ENCODE measurements around the gene TYR.
"Not testable (repeated sequence)": the region's sequence is repeated elsewhere in the genome, so short reads cannot be mapped to it uniquely, and the experiment has no call there.

TYR gene

DNA sequence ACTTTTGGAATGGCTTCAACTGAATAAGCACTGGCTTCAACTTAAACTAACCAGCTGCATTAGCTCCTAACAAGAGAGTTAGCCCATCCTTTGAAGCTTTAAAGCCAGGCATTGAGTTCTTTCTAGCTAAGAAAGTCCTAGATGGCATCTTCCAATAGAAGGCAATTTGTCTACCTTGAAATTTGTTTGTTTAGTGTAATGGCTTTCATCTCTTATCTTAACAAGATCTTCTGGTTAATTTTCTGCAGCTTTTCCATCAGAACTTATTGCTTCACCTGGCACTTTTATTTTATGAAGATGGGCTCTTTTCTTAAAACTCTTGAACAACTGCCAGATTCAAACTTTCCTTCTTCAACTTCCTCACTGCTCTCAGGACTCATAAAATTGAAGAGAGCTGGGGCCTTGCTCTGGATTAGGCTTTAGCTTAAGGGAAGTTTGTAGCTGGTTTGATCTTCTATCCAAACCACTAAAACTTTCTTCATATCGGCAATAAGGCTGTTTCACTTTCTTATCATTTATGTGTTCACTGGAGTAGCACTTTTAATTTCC, 94.9 kb downstream of the TYR start:
- ATAC-seq = not testable (repeated sequence)

DNA sequence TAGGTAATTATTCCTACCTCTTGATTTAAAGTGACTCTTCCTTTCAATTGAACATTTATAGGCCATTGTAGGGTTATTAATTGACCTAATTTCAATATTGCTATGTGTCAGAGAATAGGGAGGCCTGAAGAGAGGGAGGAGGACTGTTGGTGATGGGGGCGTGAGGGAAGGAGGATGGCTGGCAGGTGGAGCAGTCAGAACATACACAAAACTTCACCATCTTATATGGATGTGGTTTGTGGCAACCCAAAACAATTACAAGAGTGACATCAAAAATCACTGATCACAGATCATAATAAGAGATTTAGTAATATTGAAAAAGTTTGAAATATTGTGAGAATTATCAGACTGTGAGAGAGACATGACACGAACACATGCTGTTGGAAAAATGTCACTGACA, 95.5 kb downstream of the TYR start:
- DNase-seq, ATAC-seq: not testable (repeated sequence)

More for the DNA sequence above, 94.9 kb downstream of the TYR start:
- not testable (repeated sequence) for DNase-seq

DNA sequence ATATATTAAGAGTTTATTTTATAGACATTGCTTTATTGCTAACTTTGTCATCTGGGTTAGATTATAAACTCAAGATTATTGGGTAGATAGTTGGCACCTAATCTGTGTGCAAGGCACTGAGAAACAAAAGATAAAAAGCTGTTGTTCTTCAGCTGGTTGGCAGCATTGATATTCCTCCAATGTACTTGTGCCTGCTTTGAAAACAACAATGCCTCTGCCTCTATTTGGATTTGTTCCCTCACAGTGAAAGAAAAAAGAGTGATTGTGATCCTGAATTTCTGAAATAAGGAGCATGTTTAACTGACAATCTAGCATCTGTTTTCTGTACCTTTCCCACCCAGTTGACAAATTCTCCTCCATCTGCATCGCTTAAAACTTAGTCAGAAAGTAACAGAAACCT, 98.3 kb downstream of the TYR start:
- ATAC-seq (no peak), DNase-seq (no peak)

DNA sequence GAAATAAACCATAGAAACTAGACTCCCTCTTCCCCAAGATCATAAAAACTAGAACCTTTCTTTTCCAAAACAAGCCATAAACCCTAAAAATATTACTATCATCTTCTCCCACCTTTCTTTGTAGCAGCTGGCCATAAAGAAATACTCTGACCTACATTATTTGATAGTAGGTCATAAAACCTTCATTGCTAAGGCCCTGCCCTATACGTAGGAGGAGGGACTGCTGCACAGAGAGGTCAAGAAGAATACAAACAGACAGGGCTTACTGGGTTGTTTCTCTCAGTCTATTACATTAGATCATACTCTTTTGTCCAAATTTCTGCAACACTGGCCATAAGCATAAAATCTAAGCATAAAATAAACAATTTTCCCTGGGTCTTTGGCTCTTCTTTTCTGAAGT, 101.5 kb downstream of the TYR start:
- no peak for DNase-seq

DNA sequence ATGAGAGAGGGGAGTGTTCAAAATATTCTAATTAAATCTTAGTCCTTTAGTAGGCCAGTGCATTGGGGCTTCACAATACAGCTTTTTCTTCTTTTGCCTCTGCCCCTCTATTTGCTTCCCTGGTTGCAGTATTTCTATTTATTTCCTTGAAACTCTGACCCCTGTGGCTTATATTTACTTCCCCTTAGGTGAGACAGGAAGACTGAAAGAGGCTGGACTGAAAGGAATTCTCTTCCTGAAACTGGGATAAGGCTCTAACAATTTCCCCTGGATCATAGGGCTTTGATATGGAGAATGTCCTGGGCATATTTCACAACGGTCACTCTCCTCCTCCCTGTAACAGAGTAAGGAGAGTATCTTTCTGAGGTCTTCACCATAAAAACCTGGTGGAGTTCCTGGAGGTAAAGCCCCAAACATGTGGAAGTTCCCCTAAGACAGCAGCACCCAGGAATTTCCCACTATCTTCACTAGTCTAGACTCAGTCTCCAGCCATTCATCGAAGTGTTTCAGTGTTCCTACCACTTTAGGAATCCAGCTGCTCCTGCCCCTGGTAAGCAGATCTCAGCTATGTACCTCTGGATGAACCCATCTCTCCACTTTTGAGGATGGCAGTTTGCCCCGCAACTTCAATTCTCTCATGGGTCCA, 103.5 kb downstream of the TYR start:
- DNase-seq, ATAC-seq: not testable (repeated sequence)

More for the DNA sequence above, 101.5 kb downstream of the TYR start:
- no peak for ATAC-seq

DNA sequence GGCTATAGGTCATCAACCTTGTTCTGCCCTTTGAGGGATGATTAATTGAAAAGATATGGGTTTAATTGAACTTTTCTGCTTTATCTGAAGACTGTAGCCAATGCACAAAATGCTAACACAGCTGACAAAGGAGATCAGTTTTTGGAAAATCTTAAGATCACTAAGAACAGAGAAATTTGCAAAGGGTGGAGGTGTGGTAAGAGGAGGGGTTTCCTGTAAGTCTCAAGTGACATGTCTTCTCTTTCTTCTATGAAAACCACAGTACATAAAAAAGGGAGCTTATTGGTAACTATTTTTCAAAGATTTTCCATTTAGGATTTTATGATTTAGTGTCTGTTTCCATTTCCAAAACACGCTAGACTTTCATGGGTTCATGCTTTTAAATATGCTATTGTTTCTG, 108.9 kb downstream of the TYR start:
- not testable (repeated sequence) for DNase-seq, ATAC-seq

DNA sequence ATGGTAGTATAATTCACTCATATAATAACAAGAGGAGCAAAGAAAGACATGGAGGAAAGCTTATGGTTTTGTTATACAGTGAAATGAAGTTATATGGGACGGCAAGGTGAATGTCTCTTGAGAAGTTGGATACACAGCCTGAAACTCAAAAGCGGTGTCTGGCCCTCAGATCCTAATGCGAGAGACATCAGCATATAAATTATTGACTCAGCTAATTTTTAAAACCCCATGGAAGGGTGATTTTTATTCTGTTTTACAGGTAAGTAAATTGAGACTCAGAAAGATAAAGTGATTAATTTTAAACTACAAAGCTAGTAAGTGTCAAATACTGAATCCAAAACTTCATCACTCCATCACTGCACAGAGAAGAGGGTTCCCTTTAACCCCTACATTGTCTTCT, 110.3 kb downstream of the TYR start:
- ATAC-seq, DNase-seq: not testable (repeated sequence)

DNA sequence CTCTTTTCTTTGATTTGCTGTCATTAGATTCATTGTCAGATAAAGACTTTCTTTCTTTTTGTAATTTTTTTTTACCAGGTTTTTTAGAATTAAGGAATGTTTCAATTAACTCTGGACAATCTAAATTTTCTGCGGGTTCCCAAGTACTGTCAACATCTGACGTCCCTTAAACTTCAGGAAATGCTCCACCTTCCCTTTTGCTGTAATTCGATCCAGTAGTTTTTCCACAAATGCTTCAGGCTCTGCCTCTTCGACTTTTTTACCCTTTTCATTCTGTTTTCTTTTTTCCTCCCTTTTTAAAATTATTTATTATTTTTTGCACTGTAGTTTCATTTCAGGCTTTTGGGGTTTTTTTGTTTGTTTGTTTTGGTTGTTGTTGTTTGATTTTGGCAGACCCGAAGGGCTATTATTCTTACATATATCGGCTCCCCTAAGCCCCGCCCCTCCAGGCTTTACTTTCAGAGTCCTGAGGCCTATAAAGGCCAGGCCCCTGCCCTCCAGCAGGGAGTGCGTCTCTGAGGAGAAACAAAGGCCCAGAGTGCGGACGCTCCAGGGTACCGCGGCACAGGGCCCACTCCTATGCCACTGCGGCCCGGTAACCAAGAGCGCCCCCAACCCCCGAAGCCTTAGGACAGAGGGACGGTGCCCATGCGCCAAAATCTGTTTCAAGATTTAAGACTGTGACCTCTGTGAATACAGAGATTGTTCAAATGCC, 116.4 kb downstream of the TYR start:
- no peak for ATAC-seq
- DNase-seq = no peak

DNA sequence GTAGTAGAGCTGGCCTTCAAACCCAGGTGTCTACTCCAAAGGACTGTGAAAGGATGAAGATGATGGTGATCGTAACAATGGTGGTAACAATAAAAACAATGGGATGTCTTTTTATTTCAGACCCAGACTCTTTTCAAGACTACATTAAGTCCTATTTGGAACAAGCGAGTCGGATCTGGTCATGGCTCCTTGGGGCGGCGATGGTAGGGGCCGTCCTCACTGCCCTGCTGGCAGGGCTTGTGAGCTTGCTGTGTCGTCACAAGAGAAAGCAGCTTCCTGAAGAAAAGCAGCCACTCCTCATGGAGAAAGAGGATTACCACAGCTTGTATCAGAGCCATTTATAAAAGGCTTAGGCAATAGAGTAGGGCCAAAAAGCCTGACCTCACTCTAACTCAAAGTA, 117.3 kb downstream of the TYR start:
- ATAC-seq = not testable (repeated sequence)

DNA sequence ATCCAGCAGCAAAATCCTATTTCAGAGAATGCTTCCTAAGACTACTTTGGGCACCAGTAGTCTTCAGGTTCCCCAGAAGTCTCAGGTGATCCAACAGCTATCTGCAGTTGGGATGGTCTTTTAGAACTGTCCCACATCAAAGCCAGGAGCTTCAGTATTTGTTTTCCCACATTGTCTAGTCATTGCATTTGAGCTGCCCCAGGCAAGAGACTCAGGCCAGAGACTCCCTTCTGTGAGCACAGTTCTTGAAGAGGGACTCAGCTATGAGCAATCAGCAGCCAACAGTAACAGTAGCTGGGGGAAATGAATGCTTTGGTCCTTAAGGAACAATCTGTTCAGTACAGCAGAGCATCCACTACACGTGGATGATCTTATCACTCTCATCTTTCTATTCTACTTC, 125.4 kb downstream of the TYR start:
- ATAC-seq = not testable (repeated sequence)

More for the DNA sequence above, 117.3 kb downstream of the TYR start:
- not testable (repeated sequence) for DNase-seq

DNA sequence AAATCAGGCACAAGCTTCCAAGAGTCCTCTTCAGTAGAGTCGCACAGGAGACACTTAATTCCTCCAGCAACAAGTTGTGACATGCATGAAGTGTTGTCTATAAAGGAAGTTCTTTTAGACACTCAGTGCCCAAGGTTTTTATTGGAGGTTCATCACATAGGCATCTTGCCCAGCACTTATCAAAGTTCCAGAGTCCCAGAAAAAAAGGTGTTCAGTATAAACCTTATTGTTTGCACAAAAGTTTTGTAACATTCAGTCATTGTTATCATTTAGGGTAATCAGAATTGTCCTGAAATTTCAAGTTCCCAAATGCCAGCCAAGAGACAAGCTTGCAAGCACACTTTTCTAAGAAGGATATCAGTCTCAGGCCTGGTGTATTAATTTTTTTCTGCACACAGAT, 130.6 kb downstream of the TYR start:
- not testable (repeated sequence) for DNase-seq, ATAC-seq

More for the DNA sequence above, 125.4 kb downstream of the TYR start:
- not testable (repeated sequence) for DNase-seq

DNA sequence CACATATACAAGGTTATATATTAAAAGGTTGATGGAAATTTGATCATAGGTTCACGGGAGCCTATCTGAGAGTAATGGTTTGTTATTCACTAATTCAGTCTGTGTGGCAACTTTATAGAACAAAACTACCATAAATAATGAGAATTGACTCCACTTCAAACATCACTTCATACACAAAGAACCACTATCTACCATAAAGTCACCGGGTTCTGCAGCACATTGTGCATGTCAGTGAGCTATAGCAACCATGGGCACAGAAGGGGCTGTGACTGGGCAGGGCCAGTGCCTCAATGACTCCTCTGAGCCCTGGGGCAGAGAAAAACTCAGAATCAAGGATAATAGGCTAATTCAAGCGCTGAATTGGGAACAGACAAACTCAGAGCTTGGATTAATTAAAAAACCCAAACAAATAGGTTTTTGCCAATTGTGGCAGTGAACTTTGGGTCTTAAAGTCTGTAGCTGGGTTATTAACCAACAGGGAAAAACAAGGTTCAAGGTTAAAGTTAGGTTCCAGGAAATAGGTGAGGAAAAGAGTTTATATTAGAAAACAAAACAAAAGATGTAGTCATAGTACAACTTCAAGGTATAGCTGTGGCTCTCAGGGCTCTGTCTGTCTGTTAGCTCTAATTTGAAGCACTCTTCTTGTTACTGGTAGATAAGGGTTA, 131.8 kb downstream of the TYR start:
- not testable (repeated sequence) for DNase-seq, ATAC-seq

DNA sequence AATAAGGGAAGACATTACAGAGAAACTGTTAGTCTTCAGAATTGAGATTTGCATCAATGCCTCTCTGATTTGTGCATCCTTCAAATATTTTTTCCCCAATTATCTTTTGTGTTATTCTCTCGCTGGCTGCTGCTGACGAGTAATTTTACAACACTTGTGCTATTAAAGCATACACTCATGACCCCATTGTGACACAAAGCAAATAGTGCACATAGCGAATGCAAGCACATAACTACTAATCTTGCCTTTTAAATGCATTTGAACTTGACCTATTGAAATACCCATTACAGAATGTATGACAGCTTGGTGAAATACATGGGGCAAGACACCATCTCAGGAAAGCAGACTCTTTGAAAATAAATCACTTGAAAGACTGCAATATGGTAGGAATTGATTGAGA, 132.9 kb downstream of the TYR start:
- not testable (repeated sequence) for ATAC-seq, DNase-seq

DNA sequence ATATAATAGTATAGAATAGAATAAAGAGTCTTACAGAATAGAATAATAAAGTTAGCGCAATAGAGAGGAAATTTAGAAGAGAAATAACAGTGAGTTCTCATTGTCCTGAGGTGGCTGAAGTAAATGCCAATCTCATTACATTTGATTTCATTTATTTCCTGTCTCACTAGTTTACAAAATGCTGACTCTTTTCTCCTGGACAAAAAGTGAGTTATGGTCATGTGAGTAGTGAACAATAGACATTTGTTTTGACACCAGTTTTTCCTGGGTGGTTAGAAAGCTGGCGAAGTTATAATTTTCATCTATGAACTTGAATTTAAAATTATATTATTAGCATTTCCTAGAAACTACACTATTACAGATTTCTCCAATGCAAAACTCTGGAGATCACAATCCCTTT, 143.7 kb downstream of the TYR start:
- DNase-seq (no peak), ATAC-seq (no peak)

DNA sequence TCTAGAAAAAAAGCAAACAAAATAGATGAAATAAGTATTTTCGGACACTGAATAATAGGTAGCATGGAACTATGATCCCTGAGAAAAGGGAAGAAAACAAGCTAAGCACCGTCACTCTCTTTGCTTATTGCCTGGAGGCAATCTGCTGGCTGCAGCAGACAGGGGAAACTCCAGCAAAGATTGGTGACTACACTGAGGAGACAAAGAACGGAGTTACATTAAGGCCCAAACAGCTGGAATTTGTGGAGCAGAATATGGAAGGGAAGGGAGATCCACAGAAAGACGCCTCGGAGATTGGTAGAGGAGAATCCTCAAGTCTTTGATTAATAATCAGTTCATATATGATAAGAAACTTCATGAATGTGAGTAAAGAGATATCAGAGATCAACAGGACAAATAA, 150.2 kb downstream of the TYR start:
- ATAC-seq = no peak
- DNase-seq = no peak

DNA sequence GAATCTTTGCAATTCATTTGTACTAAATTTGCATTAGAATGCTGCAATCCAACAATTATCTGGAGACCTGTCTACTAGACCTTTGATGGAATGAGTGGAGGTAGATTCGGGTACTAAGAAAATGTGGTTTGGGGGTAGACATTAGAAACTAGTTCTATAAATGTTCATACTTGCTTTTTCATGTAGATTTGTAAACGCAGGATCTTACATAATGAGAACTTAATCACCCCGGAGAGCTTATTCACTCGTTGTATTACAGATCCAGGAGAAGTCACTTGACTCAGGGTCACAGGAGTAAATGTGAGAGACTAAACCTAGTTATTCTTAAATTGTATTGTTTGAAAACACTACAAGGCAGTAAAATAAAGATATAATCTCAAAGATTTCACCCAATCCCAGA, 154.3 kb downstream of the TYR start:
- DNase-seq, ATAC-seq: not testable (repeated sequence)

DNA sequence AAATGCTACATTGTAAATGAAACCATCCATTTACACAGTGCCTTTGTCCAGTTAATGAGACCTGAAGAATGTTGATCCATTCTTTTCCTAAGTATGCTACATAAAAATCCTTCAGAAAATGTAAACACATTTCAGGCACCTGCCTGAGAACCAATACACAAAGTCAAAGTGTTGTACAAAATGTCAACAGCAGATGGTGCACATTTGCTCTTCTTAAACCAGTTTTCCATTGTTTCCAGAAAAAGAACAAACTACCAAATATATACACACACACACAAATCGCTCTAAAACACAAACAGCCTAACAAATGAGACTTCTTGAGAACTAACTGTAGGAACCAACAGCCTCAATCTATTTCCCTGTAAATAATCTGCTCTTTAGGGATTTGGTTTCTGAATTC, 156.0 kb downstream of the TYR start:
- not testable (repeated sequence) for ATAC-seq, DNase-seq

DNA sequence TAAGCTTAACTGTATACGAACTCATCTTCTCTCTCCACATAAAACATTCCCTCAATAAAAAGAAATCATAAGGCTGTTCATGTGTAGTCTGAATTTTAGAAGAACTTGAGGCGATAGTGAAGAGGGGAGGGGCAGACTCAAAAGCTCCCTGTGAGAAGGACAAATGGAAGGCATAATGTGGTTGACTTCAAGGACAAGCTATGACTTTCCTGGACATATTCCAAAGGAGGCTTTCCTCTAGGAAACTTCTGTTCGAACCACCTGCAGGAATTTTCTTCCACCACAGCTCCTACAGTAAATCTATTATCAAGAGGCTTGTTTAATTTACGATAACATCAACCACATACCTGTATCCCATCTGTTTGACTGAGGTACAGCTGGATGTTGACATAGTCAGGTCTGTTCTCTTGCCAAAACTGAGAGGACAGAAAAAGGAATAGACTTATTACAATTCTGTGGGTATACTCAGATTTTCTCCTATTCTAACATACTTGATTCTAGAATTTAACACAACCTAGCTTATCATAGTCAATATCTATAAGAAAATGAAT, 159.5 kb downstream of the TYR start:
- ATAC-seq, DNase-seq: not testable (repeated sequence)

DNA sequence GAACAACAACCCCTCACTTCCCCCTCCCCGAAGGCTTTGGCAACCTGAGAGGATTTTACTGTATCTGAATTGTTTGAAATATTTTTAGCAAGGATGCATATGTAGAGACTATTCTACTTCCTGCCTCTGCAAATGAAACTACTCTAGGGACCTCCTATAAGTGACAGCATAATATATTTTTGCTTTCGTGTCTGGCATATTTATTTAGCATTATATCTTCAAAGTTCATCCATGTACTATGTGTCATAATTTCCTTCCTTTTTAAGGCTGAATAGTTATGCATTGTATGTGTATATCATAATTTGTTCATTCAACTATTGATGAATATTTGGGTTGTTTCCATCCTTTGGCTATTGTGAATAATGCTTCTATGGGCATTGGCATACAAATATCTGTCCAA, 160.4 kb downstream of the TYR start:
- not testable (repeated sequence) for DNase-seq, ATAC-seq

DNA sequence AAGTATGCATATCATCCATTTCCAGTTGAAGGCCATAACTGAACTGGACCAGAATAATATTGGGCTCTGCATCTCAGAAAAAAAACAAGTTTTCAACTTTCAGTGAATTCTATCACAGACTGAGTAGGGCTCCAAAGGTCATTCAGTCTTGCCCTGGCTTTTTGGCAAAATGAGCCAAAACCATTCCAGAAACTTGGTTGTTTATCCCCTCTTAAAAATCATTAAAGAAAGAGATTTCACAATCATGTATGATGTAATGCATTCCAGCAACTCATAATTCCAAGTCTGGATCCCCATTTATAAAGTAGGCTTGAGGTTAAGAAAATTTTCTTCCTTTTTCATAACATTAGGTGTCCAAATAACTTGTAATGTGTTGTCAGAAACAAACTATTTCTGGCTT, 162.8 kb downstream of the TYR start:
- DNase-seq, ATAC-seq: not testable (repeated sequence)

DNA sequence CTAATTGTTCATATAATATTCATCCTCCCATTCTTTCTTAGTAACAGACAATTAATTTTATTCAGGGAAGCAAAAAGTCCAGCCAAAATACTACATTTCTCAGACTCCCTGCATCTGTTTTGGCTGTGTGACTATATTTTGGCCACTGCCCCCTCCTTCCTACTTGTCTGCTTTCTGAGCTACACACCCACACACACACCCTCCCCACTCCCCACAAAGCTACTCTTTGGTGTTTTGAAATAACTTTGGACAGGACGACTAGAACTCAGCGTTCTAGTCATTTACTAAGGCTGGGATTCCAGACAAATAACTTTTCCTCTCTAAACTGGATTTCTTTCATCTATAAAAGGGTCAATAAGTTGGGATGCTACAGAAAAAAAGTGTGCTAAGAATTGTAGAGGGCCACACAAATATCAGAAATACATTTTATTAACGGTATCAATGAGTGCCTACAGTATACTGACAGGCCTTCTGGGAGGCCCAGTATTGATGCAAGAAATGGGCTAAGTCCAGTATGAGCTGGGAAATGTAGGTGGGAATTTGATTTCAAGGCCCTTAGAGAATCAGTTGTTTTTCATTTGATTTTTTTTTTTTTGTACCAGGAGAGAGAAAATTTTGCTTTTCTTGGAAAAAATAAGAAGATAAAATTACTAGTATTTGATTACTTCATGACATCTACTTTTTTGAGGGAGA, 165.4 kb downstream of the TYR start:
- not testable (repeated sequence) for ATAC-seq, DNase-seq
